ENCODE results near the gene DENND1A.
A peak's percentile ranks its signal among the peaks of the same experiment; 100 is the strongest.

The DENND1A gene

GRCh38 chr9:123513554-123513953 is 416.4 kb downstream of the DENND1A start:
- DNase-seq = no peak

- no peak for DNase-seq
These were observed 418.3 kb downstream of the DENND1A start for GRCh38 chr9:123511326-123512277.

- DNase-seq = no peak
These were observed 420.3 kb downstream of the DENND1A start for GRCh38 chr9:123509646-123510045.

- no peak for DNase-seq
These were observed 421.9 kb downstream of the DENND1A start for GRCh38 chr9:123508048-123508447.

GRCh38 chr9:123505496-123505895 is 424.4 kb downstream of the DENND1A start:
- no peak for DNase-seq

GRCh38 chr9:123500336-123500735 is 429.6 kb downstream of the DENND1A start:
- DNase-seq = no peak

- no peak for DNase-seq
These were observed 432.1 kb downstream of the DENND1A start for GRCh38 chr9:123497830-123498229.

GRCh38 chr9:123495731-123496130 is 434.2 kb downstream of the DENND1A start:
- no peak for DNase-seq

GRCh38 chr9:123493627-123494026 is 436.3 kb downstream of the DENND1A start:
- DNase-seq = no peak

GRCh38 chr9:123490688-123491087 is 439.2 kb downstream of the DENND1A start:
- DNase-seq = no peak

GRCh38 chr9:123488722-123489321 is 441.1 kb downstream of the DENND1A start:
- DNase-seq = no peak

GRCh38 chr9:123487944-123488548 is 441.9 kb downstream of the DENND1A start:
- peak in 1 of 2 experiments; percentile 14 for DNase-seq

- DNase-seq = no peak
These were observed 443.5 kb downstream of the DENND1A start for GRCh38 chr9:123486431-123486830.

- DNase-seq = peak in 1 of 2 experiments; percentile 2
These were observed 444.7 kb downstream of the DENND1A start for GRCh38 chr9:123485216-123485615.

GRCh38 chr9:123484130-123484529 is 445.8 kb downstream of the DENND1A start:
- no peak for DNase-seq

GRCh38 chr9:123483191-123483803 is 446.6 kb downstream of the DENND1A start:
- no peak for DNase-seq

GRCh38 chr9:123482295-123482968 is 447.5 kb downstream of the DENND1A start:
- DNase-seq = no peak

GRCh38 chr9:123481209-123481865 is 448.6 kb downstream of the DENND1A start:
- no peak for DNase-seq

GRCh38 chr9:123480791-123481190 is 449.1 kb downstream of the DENND1A start:
- DNase-seq = no peak

- no peak for DNase-seq
These were observed 449.8 kb downstream of the DENND1A start for GRCh38 chr9:123480096-123480495.

- DNase-seq = no peak
These were observed 450.8 kb downstream of the DENND1A start for GRCh38 chr9:123478967-123479602.

GRCh38 chr9:123478160-123478559 is 451.8 kb downstream of the DENND1A start:
- DNase-seq = no peak
